Liver (tissue), 9 donors: ENCODE results near the gene MYO1H. TPM values are rescaled to one million over a fixed set of nuclear protein-coding genes. Genes with fewer than 3 reads are reported as not detected.
"Not testable (repeated sequence)": the region's sequence is repeated elsewhere in the genome, so short reads cannot be mapped to it uniquely, and the experiment has no call there.

ENCODE experiments used
- DNase-seq: peaks from one replicate; pipeline ENCODE4 v3.0.0-alpha.2; 2017; ENCODE audit warnings: low spot score
- H3K27ac ChIP-seq, 2 donors: one replicate each; pipeline ENCODE4 v1.7.0; 2013; ENCODE audit warnings: inconsistent platforms in 2 of 2, low read length in 2 of 2, control low read depth in 1 of 2, low read depth in 1 of 2, mild to moderate bottlenecking in 1 of 2
- H3K27me3 ChIP-seq, 4 donors: one replicate each; pipeline versions ENCODE4 v1.6.1 to v1.7.0; 2013; ENCODE audit warnings: low read length in 3 of 4, inconsistent platforms in 1 of 4, mild to moderate bottlenecking in 1 of 4, moderate library complexity in 1 of 4; ENCODE audit not compliant: control insufficient read depth in 4 of 4, insufficient read depth in 4 of 4
- H3K36me3 ChIP-seq, 4 donors: one replicate each; pipeline versions ENCODE4 v1.6.1 to v1.7.0; 2013; ENCODE audit warnings: low read length in 3 of 4, mild to moderate bottlenecking in 3 of 4, low read depth in 1 of 4, moderate library complexity in 1 of 4; ENCODE audit not compliant: control insufficient read depth in 4 of 4, insufficient read depth in 3 of 4
- H3K4me1 ChIP-seq, 4 donors: one replicate each; pipeline versions ENCODE4 v1.6.1 to v1.7.0; 2013; ENCODE audit warnings: low read length in 3 of 4, mild to moderate bottlenecking in 3 of 4, moderate library complexity in 1 of 4; ENCODE audit not compliant: control insufficient read depth in 4 of 4, insufficient read depth in 4 of 4
- H3K4me3 ChIP-seq, 3 donors: one replicate each; pipeline versions ENCODE4 v1.6.1 to v1.7.0; 2013; ENCODE audit warnings: low read length in 3 of 3, control low read depth in 1 of 3, low read depth in 1 of 3, mild to moderate bottlenecking in 1 of 3
- H3K9ac ChIP-seq, 2 donors: one replicate each; pipeline ENCODE4 v1.7.0; 2013; ENCODE audit warnings: low read length in 2 of 2, mild to moderate bottlenecking in 2 of 2, moderate library complexity in 2 of 2, control low read depth in 1 of 2, low read depth in 1 of 2
- H3K9me3 ChIP-seq, 4 donors: one replicate each; pipeline versions ENCODE4 v1.6.1 to v1.7.0; 2013; ENCODE audit warnings: low read length in 3 of 4; ENCODE audit not compliant: control insufficient read depth in 4 of 4
- CTCF ChIP-seq: fragments of 150-350 bp; IDR thresholded peaks from 2 replicates; pipeline ENCODE4 v1.5.1; 2017; ENCODE audit warnings: improper control_type of control experiment, low read depth, low read length; ENCODE audit not compliant: missing input control
- EGR1 ChIP-seq, 2 donors: IDR thresholded peaks; 2 replicates each; pipeline ENCODE4 v1.6.1; 2016 to 2018; ENCODE audit warnings: antibody characterized with exemption in 2 of 2, low read depth in 2 of 2
- FOXA1 ChIP-seq: IDR thresholded peaks from 2 replicates; pipeline ENCODE4 v1.6.1; 2016; ENCODE audit warnings: antibody characterized with exemption
- FOXA2 ChIP-seq: IDR thresholded peaks from 2 replicates; pipeline ENCODE4 v1.6.1; 2016; ENCODE audit warnings: antibody characterized with exemption
- GABPA ChIP-seq, 2 donors: IDR thresholded peaks in 1 of 2; conservative IDR thresholded peaks in 1 of 2; 2 replicates each; pipeline ENCODE4 v1.6.1; 2016; ENCODE audit warnings: antibody characterized with exemption in 2 of 2, mild to moderate bottlenecking in 1 of 2, moderate library complexity in 1 of 2
- JUND ChIP-seq, 2 donors: IDR thresholded peaks; 2 replicates each; pipeline ENCODE4 v1.6.1; 2016; ENCODE audit warnings: antibody characterized with exemption in 2 of 2
- RXRA ChIP-seq, 2 donors: IDR thresholded peaks; 2 replicates each; pipeline ENCODE4 v1.6.1; 2017 to 2018; ENCODE audit warnings: antibody characterized with exemption in 2 of 2, mild to moderate bottlenecking in 1 of 2
- TAF1 ChIP-seq: conservative IDR thresholded peaks from 2 replicates; pipeline ENCODE4 v1.6.1; 2016; ENCODE audit warnings: antibody characterized with exemption, mild to moderate bottlenecking
- YY1 ChIP-seq: IDR thresholded peaks from 2 replicates; pipeline ENCODE4 v1.6.1; 2016; ENCODE audit warnings: antibody characterized with exemption, mild to moderate bottlenecking
- WGBS: extraction: QIAGEN DNeasy Blood & Tissue Kit; methylation state at CpG from one replicate; pipeline ENCODE4 v1.1.7; 2013; 5-methylcytosine and 5-hydroxymethylcytosine counted together
- polyA plus RNA-seq, 2 donors: library from polyadenylated mRNA; stranded (reverse) in 1 of 2; unstranded in 1 of 2; fragments of 200-250 nt in 1 of 2; fragments of >200 nt in 1 of 2; fragmentation: Nextera tagmentation in 1 of 2; extraction: Ambion mirVana in 1 of 2; gene quantifications; one replicate each; pipeline versions ENCODE4 v1.2.1 to v1.2.3, GENCODE V29; 2013 to 2015
- total RNA-seq, 2 donors: library from RNA; depleted of rRNA; stranded (reverse); fragments of >200 nt; gene quantifications; one replicate each; pipeline ENCODE4 v1.2.3, GENCODE V29; 2014
- TF ChIP-seq, protein P1 (sequence below): IDR thresholded peaks from 2 replicates; pipeline ENCODE4 v1.6.1; 2016; ENCODE audit warnings: antibody characterized with exemption
- TF ChIP-seq, protein P2 (sequence below): IDR thresholded peaks from 2 replicates; pipeline ENCODE4 v1.6.1; 2016; ENCODE audit warnings: antibody characterized with exemption
- TF ChIP-seq, protein P3 (sequence below): IDR thresholded peaks from 2 replicates; pipeline ENCODE4 v1.6.1; 2016; ENCODE audit warnings: antibody characterized with exemption
- TF ChIP-seq, protein P4 (sequence below): IDR thresholded peaks from 2 replicates; pipeline ENCODE4 v1.6.1; 2016; ENCODE audit warnings: antibody characterized with exemption, mild to moderate bottlenecking
- donor health status: healthy.
- donor health status: healthy.
- donor health status: healthy.
- donor health status: healthy.
- donor health status: healthy.

The MYO1H gene
- total and polyA plus RNA-seq, 4 donors = not detected

- H3K36me3 ChIP-seq = no peaks in the 10 kb centered on the region
Measured at GRCh38 chr12:109394891-109395290, 47.2 kb downstream of the MYO1H start.

GRCh38 chr12:109404841-109405240, 57.1 kb downstream of the MYO1H start:
- not testable (repeated sequence) for H3K27ac ChIP-seq, H3K9ac ChIP-seq, H3K36me3 ChIP-seq, H3K4me1 ChIP-seq, DNase-seq, H3K27me3 ChIP-seq, H3K9me3 ChIP-seq, H3K4me3 ChIP-seq
- WGBS = 98% methylated on average over 2 of the region's 2 CpGs

More at GRCh38 chr12:109394891-109395290, 47.2 kb downstream of the MYO1H start:
- Histone ChIP-seq H3K4me3 (no peak overlapping the region), H3K27me3 (no peaks in the 10 kb centered on the region), H3K9ac (no peak overlapping the region), H3K4me1 (no peaks in the 10 kb centered on the region), H3K27ac (no peak overlapping the region), H3K9me3 (no peaks in the 10 kb centered on the region)
- TF ChIP-seq CTCF (no peak), RXRA (IDR thresholded peaks at IDR 0.05) (no peak), TAF1 (no peak), FOXA1 (no peak), JUND (IDR thresholded peaks at IDR 0.05) (no peak), FOXA2 (no peak), YY1 (no peak), EGR1 (IDR thresholded peaks at IDR 0.05; ENCODE audit: low read depth in 2 of 2) (no peak), GABPA (IDR thresholded peaks at IDR 0.05 in 1 of 2, conservative IDR thresholded peaks at IDR 0.05 in 1 of 2) (no peak)
- TF ChIP-seq, protein P1, sequence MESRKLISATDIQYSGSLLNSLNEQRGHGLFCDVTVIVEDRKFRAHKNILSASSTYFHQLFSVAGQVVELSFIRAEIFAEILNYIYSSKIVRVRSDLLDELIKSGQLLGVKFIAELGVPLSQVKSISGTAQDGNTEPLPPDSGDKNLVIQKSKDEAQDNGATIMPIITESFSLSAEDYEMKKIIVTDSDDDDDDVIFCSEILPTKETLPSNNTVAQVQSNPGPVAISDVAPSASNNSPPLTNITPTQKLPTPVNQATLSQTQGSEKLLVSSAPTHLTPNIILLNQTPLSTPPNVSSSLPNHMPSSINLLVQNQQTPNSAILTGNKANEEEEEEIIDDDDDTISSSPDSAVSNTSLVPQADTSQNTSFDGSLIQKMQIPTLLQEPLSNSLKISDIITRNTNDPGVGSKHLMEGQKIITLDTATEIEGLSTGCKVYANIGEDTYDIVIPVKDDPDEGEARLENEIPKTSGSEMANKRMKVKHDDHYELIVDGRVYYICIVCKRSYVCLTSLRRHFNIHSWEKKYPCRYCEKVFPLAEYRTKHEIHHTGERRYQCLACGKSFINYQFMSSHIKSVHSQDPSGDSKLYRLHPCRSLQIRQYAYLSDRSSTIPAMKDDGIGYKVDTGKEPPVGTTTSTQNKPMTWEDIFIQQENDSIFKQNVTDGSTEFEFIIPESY = no peak
- TF ChIP-seq, protein P2, sequence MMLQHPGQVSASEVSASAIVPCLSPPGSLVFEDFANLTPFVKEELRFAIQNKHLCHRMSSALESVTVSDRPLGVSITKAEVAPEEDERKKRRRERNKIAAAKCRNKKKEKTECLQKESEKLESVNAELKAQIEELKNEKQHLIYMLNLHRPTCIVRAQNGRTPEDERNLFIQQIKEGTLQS = no peak
- TF ChIP-seq, protein P3, sequence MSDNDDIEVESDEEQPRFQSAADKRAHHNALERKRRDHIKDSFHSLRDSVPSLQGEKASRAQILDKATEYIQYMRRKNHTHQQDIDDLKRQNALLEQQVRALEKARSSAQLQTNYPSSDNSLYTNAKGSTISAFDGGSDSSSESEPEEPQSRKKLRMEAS = no peak
- TF ChIP-seq, protein P4, sequence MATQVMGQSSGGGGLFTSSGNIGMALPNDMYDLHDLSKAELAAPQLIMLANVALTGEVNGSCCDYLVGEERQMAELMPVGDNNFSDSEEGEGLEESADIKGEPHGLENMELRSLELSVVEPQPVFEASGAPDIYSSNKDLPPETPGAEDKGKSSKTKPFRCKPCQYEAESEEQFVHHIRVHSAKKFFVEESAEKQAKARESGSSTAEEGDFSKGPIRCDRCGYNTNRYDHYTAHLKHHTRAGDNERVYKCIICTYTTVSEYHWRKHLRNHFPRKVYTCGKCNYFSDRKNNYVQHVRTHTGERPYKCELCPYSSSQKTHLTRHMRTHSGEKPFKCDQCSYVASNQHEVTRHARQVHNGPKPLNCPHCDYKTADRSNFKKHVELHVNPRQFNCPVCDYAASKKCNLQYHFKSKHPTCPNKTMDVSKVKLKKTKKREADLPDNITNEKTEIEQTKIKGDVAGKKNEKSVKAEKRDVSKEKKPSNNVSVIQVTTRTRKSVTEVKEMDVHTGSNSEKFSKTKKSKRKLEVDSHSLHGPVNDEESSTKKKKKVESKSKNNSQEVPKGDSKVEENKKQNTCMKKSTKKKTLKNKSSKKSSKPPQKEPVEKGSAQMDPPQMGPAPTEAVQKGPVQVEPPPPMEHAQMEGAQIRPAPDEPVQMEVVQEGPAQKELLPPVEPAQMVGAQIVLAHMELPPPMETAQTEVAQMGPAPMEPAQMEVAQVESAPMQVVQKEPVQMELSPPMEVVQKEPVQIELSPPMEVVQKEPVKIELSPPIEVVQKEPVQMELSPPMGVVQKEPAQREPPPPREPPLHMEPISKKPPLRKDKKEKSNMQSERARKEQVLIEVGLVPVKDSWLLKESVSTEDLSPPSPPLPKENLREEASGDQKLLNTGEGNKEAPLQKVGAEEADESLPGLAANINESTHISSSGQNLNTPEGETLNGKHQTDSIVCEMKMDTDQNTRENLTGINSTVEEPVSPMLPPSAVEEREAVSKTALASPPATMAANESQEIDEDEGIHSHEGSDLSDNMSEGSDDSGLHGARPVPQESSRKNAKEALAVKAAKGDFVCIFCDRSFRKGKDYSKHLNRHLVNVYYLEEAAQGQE = no peak
- no peak for DNase-seq
- 88% methylated on average over 5 of the region's 5 CpGs for WGBS

GRCh38 chr12:109406147-109406546, 58.4 kb downstream of the MYO1H start:
- H3K27me3 ChIP-seq, H3K36me3 ChIP-seq, H3K9me3 ChIP-seq, H3K27ac ChIP-seq, H3K9ac ChIP-seq, H3K4me1 ChIP-seq, H3K4me3 ChIP-seq, DNase-seq: not testable (repeated sequence)
- 96% methylated on average over 4 of the region's 4 CpGs for WGBS
